T-helper 2 cell treated with Interferon-gamma antibody and Interleukin-4, amounts not matched to agents 100 ng/mL and 5 ng/mL, for 36 hours (primary cell): Measurements from ENCODE around the gene FANCF. TPM values are rescaled to one million over a fixed set of nuclear protein-coding genes. Genes with fewer than 3 reads are reported as not detected.
"Not testable (repeated sequence)": the region's sequence is repeated elsewhere in the genome, so short reads cannot be mapped to it uniquely, and the experiment has no call there.

ENCODE experiments used
- intact Hi-C: fragments of 100-400 bp; cut with micrococcal nuclease; formaldehyde crosslinking; loops from one replicate; pipeline ENCODE4 v1.15.1; 2023
- total RNA-seq: library from RNA; stranded (reverse); gene quantifications from 2 replicates; pipeline ENCODE4 v1.2.3, GENCODE V29; 2022

FANCF gene, protein sequence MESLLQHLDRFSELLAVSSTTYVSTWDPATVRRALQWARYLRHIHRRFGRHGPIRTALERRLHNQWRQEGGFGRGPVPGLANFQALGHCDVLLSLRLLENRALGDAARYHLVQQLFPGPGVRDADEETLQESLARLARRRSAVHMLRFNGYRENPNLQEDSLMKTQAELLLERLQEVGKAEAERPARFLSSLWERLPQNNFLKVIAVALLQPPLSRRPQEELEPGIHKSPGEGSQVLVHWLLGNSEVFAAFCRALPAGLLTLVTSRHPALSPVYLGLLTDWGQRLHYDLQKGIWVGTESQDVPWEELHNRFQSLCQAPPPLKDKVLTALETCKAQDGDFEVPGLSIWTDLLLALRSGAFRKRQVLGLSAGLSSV
- total RNA-seq = 18.3 and 18.7 TPM in 2 replicates

DNA sequence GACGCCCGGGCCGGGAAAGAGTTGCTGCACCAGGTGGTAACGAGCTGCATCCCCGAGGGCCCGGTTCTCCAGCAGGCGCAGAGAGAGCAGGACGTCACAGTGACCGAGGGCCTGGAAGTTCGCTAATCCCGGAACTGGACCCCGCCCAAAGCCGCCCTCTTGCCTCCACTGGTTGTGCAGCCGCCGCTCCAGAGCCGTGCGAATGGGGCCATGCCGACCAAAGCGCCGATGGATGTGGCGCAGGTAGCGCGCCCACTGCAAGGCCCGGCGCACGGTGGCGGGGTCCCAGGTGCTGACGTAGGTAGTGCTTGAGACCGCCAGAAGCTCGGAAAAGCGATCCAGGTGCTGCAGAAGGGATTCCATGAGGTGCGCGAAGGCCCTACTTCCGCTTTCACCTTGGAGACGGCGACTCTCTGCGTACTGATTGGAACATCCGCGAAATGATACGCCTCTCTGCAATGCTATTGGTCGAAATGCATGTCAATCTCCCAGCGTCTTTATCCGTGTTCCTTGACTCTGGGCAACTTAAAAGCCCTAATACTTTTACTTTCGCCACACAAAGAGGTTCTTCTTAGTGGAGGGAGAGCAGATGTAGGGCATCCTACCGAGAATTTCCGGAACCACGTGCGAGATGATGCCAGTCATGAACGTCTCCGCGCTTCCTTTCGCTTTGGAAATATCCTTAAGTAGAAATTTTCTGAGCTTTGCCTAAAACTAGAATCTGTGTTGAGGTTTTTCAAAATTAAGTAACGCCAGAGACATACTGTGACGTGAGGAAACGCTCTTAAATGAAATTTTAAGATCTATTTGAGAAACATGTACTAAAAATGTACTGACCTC lies at the start of gene FANCF:
TSS of gene FANCF (minus strand) at position 376 of the 840 bp plus-strand sequence. CDS start at position 363, 13 bp downstream.
- intact Hi-C loops = loop anchor here (1.0 kb wide), 1 partner anchor 204 kb away; the partner anchor contains the start of gene SVIP

GRCh38 chr11:22674470-22675439 lies 49.1 kb upstream of the FANCF start:
- intact Hi-C loops = no loop called here

DNA sequence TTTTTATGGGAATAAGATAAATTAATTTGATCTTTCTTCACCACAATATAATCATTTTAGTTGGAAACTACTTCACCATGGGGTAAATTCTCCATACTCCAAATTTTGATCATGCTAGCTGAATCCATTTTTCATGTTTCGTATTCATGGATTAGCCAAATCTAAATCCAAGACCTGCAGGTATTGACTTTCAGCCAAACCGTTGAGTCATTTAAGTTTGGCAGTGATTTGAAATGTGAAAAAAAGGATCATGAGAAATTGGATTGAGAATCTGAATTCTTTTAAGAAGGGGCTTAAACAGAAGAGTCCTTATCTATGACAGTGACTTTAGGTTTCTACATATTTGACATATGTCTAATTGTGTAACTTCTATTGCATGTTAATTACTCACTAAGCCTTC lies 46.1 kb upstream of the FANCF start:
- intact Hi-C loops = no loop called here

DNA sequence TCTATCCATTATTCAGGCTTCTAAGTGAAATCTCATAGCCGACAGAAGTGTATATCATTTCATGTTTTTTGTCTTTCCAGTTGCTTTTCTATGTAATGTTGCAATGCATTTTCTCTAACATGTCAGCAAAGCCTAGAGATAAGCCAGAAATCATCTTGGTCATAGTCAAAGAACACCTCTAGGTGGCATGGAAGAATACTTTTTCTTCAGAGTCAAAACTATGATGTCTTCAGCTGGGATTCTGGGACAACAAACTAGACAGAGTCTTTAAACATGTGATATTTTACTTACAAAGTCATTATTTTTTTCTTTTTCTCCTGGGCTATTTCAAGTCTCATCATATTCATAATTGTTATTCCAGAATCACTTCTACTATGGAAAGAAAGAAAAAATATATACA lies 45.2 kb upstream of the FANCF start:
- intact Hi-C loops = no loop called here

DNA sequence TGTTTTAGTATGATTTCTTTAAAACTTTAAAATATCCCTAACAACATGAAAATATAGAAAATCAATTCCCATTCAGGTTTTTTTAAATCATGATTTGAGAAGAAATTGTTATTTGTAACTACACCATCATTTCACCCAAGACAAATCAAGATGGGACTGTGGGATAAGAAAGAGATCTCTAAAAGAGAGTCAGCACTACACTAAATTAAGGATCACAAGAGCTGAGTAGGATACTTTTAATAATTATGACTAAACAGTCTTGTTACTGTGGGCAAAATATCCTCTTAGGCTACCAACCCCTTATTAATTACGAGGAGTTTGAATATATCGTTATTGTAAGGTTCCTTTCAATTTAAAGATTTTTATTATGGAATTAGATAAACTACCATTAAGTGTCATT lies 43.7 kb upstream of the FANCF start:
- intact Hi-C loops = loop anchor here (5.0 kb wide), 1 partner anchor 118 kb away; no protein-coding TSS in a partner anchor

GRCh38 chr11:22668005-22668796 lies 42.6 kb upstream of the FANCF start:
- intact Hi-C loops = loop anchor here (5.0 kb wide), 1 partner anchor 119 kb away; no protein-coding TSS in a partner anchor

DNA sequence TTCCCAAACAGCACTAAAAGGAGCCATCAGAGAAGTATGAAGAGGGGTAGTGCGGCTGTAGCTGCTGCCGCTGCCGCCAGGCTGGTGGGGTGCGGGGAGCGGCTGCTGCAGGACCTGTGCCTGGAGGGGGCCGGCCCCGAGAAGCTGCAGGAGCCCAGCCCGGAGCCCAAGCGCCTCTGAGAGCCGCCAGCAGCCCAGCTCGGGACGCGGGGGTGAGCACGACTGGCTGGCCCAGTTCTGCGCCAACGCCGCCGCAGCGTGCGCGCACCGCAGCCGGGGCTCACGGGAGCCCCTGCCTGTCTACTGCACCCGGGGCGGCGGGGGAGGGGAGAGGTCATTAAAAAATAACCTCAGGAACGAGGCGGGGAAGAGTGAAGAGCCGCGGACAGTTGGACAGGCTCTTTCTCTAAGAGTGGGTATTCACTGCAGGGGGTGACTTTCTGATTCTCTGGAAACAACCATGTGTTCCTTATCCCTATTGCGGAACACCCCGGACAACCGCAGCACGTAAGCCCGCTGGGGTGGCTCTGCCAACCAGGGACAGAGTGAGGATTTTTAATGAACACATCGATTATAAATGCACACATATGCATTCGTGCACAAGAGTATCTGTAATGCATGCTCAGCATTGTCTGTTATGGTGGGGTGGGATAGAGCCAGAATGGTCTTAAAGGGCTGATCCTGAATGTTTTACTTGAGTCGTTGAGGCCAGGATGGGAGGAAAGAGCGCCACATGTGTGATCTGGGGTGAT lies 41.2 kb upstream of the FANCF start:
- intact Hi-C loops = loop anchor here (5.0 kb wide), 1 partner anchor 120 kb away; no protein-coding TSS in a partner anchor

GRCh38 chr11:22666325-22666687 lies 40.7 kb upstream of the FANCF start, which contains the start of gene GAS2:
Gene GAS2, plus strand, starts transcription at chr11:22666611. Its CDS starts 8,259 bp downstream, at chr11:22674870.
- intact Hi-C loops = loop anchor here (5.0 kb wide), 1 partner anchor 121 kb away; no protein-coding TSS in a partner anchor

- intact Hi-C loops = no loop called here
Observed at GRCh38 chr11:22659783-22660182, 34.2 kb upstream of the FANCF start.

DNA sequence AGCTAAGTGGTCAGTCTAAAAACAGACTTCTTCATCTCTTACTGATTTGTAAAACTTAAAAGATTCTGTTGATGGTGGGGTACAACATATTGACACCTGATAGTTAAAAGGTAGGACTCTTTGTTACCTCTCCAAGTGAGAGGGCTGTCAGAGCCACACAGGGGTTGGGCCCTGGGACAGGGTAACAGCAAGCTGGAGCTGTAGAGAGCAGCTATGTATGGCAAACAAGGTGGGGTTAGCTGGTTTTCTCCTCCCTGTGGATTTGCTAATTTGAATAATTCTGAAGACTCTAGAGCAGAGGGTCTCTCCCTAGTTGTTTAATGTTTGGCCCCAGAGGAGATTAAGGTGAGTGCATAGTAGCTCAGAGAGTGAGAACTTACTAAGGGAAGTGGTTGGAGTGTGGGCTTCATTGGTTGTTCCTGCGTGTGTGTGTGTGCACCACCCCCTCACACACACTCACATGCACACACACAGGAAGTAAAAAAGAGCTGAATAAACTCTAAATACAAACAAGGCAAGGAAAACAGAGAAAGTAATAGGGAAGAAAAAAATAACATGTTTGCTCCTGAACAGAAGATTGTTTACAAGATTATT lies 31.6 kb upstream of the FANCF start:
- intact Hi-C loops = no loop called here

GRCh38 chr11:22656130-22656529 lies 30.5 kb upstream of the FANCF start:
- intact Hi-C loops = no loop called here

GRCh38 chr11:22652346-22652745 lies 26.7 kb upstream of the FANCF start:
- intact Hi-C loops = not testable (repeated sequence)

DNA sequence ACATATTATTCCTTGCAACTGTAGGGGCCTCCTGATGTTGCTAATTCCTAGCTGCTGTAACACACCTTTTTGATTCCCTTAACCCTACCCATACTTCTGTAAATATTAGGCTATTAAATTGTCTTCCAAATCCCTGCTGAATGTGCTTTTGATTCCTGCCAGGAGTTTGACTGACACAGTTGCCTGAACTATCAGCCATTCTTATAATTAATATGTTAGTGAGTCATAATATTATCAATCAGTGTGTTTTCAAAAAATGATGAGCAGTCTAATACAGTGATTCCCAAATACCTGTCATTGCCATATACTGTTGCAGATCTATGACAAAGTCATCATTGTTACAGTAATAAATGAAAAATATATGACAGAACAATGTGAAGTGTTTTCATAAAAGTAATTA lies 15.9 kb upstream of the FANCF start:
- intact Hi-C loops = no loop called here

DNA sequence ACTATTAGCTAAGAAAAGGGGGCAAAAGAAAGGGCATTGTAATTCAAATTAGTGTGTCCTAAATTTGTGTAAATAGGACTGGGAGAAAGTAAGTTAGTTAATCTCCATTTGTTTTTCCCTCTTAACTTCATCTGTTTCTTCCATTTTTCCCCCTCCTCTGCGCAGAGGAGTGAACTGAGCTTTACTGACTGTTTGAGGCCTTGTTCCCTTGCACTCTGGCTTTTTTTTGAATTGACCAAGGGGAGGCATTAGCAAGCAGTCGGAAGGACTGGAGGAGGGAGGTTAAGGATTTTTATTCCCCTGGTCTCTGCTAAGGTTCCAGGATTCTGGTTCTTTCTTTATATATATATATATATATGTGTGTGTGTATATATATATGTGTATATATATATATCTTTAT lies 15.2 kb upstream of the FANCF start:
- intact Hi-C loops = no loop called here

GRCh38 chr11:22635689-22636088 lies 10.1 kb upstream of the FANCF start:
- intact Hi-C loops = no loop called here

DNA sequence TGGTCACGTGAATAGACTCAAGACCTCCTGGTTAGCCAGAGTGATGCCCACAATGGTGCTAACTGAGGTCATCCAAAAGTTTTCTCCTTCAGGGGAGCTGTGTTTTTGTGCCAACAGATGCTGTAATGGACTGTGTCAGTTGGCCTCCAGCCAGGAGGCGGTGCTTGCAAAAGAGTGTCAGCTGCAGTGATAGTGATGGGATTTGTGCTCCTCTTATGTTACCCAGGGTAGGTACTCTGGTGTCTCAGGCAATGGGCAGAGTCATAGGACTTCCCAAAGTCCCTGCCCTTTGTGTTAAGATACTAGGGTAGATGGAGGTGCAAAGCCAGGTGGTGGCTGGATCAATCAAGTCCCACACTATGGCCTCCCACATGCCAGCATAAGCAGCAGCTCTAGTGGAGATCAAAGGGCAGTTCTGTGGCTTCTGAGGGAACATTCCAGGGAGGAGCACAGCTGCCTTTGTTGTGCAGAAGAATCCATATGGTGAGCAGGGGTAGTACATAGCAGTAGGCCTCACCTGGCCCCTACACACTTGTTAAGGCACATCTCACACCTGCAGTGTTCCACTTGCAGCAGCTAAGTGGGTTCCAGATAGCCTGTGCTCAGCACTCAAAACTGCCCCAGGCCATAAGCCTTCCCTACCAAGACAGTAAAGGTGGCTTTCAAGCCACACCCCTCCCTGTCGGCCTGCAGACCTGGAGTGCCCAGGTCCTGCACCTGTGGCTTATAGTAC lies 9.4 kb upstream of the FANCF start:
- intact Hi-C loops = no loop called here

- intact Hi-C loops = no loop called here
Observed at GRCh38 chr11:22633354-22633902, 7.8 kb upstream of the FANCF start.

GRCh38 chr11:22627421-22627820 lies 1.8 kb upstream of the FANCF start:
- intact Hi-C loops = no loop called here
